BJ (cell line): ENCODE results near the gene SLC16A7. TPM values are rescaled to one million over a fixed set of nuclear protein-coding genes. Genes with fewer than 3 reads are reported as not detected.

Experiments
- CTCF ChIA-PET: fragments of 350-600 bp; formaldehyde crosslinking; extraction: SDS; loops from one replicate; lab custom pipeline; 2021; ENCODE audit warnings: antibody characterized with exemption, inconsistent platforms; lab: Yijun Ruan, JAX
- POLR2A ChIA-PET: fragments of 300-600 bp; sonication (Branson Sonifier 250); formaldehyde crosslinking; extraction: SDS; loops from one replicate; lab custom pipeline; 2021; ENCODE audit warnings: antibody characterized with exemption; lab: Charles Lee
- DNase-seq: peaks from one replicate; pipeline ENCODE4 v3.0.0-alpha.2; 2011; ENCODE audit warnings: low read depth
- H3K27me3 ChIP-seq: 2 replicates; pipeline ENCODE4 v1.6.0; 2011; ENCODE audit warnings: low read length; ENCODE audit not compliant: control insufficient read depth, insufficient read depth
- H3K36me3 ChIP-seq: 2 replicates; pipeline ENCODE4 v1.5.1; 2011; ENCODE audit warnings: low read length; ENCODE audit not compliant: control insufficient read depth, insufficient read depth
- H3K4me3 ChIP-seq: 2 replicates; pipeline ENCODE4 v1.5.1; 2011; ENCODE audit warnings: low read depth, mild to moderate bottlenecking, control low read depth, low read length
- CTCF ChIP-seq: IDR thresholded peaks from 2 replicates; pipeline ENCODE4 v1.5.1; 2011; ENCODE audit warnings: low read depth, mild to moderate bottlenecking, control low read depth, inconsistent platforms, low read length, moderate library complexity; ENCODE audit not compliant: insufficient read depth
- polyA plus RNA-seq: library from polyadenylated mRNA; depleted of rRNA; stranded (reverse); fragments of >200 nt; gene quantifications from 2 replicates; pipeline ENCODE4 v1.2.3, GENCODE V29; 2011

The SLC16A7 gene
- polyA plus RNA-seq, 1 experiment: 23.0 TPM

- POLR2A ChIA-PET: no interaction called here
- H3K27me3 ChIP-seq: no peaks in the 10 kb centered on the region
These were observed 20.0 kb upstream of the SLC16A7 start for GRCh38 chr12:59575826-59576225.

GRCh38 chr12:59578254-59578653 lies 17.6 kb upstream of the SLC16A7 start:
- no peaks in the 10 kb centered on the region for H3K36me3 ChIP-seq
- ChIA-PET CTCF (no interaction called here), POLR2A (no interaction called here)
- H3K4me3 ChIP-seq: no peak overlapping the region
- TF ChIP-seq CTCF: no peak
- DNase-seq: no peak
- no peaks in the 10 kb centered on the region for H3K27me3 ChIP-seq

More at GRCh38 chr12:59575826-59576225, 20.0 kb upstream of the SLC16A7 start:
- no peak overlapping the region for H3K4me3 ChIP-seq
- TF ChIP-seq CTCF: no peak
- CTCF ChIA-PET: no interaction called here
- no peaks in the 10 kb centered on the region for H3K36me3 ChIP-seq
- DNase-seq: no peak

- ChIA-PET CTCF (no interaction called here), POLR2A (no interaction called here)
- no peak for DNase-seq
- no peaks in the 10 kb centered on the region for H3K27me3 ChIP-seq
- H3K4me3 ChIP-seq: no peak overlapping the region
- no peaks in the 10 kb centered on the region for H3K36me3 ChIP-seq
- no peak for TF ChIP-seq CTCF
These were observed 16.2 kb upstream of the SLC16A7 start for GRCh38 chr12:59579631-59580030.

- peak; percentile 15 for DNase-seq
- H3K4me3 ChIP-seq: no peak overlapping the region
- TF ChIP-seq CTCF: no peak
- POLR2A ChIA-PET: no interaction called here
- no peaks in the 10 kb centered on the region for H3K27me3 ChIP-seq
- no peaks in the 10 kb centered on the region for H3K36me3 ChIP-seq
- CTCF ChIA-PET: no interaction called here
These were observed 15.8 kb upstream of the SLC16A7 start for GRCh38 chr12:59580050-59580449.

DNA sequence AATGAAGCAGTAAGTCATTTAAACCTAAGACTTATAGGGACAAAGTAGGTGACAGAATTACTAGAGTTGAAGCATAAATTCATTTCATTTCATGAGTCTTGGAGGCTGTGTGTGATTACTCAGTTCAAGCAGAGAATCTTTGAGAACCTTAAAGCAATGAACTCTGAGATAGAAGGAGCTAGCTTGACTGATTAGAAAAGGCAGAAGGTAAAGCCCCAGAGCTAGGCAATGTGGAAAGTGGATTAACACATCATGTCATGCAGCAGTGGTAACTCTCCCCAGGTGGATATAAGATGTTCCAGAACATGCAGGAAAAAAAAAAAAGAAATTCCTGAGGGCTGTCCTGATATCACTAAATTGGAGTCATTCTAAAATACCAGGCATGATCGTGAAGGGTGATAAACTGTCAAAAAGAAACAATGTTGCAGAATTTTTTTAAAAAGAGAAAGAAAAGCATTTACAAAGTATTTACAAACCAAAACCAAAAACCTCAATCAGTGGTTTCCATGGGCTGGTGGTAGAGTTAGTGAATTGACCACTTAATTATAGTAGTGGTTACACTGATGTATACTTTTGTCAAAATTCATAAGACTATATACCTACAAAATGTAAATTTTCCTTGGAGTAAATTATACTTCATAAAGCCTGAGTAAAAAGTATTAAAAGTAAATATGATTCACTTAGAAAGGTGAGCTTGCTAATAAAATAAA lies 12.7 kb upstream of the SLC16A7 start:
- Histone ChIP-seq H3K27me3 (no peaks in the 10 kb centered on the region), H3K4me3 (no peak overlapping the region), H3K36me3 (no peaks in the 10 kb centered on the region)
- DNase-seq: no peak
- CTCF ChIA-PET: no interaction called here
- no peak for TF ChIP-seq CTCF
- POLR2A ChIA-PET: no interaction called here
